ENCODE results near the gene FAM174B. TPM values are rescaled to one million over a fixed set of nuclear protein-coding genes. Genes with fewer than 3 reads are reported as not detected.
A peak's percentile ranks its signal among the peaks of the same experiment; 100 is the strongest.

The FAM174B gene
- total and polyA plus RNA-seq, 2 experiments from 2014 or later, result 15.0 to 21.8 TPM

- Mint-ChIP-seq H3K4me3 (no peak overlapping the region), H3K27ac (peak overlapping the region; percentile 15; the same call in 1 of the 2 replicates), H3K36me3 (ENCODE audit: low read depth) (peaks cover 15% of the 10 kb centered on the region), H3K9me3 (peaks cover 12% of the 10 kb centered on the region; the same call in 2 of the 3 replicates), H3K27me3 (ENCODE audit: insufficient read depth, low read depth, poor library complexity) (peaks cover 9% of the 10 kb centered on the region), H3K4me1 (peaks cover 31% of the 10 kb centered on the region)
- H3K4me2 ChIP-seq, result no peak overlapping the region
- no peak overlapping the region for H3K4me3 ChIP-seq
- no peaks in the 10 kb centered on the region for H3K27me3 ChIP-seq (ENCODE audit: insufficient read depth)
- H3F3A ChIP-seq (replicated peaks; ENCODE audit: low read depth), result no peaks in the 10 kb centered on the region
- no peaks in the 10 kb centered on the region for H4K20me1 ChIP-seq (replicated peaks; ENCODE audit: insufficient read depth)
- no peak overlapping the region for H2AFZ ChIP-seq
- no peaks in the 10 kb centered on the region for H3K9me2 ChIP-seq (ENCODE audit: insufficient read depth)
- ATAC-seq, result no peak
- TF ChIP-seq EZH2 (IDR thresholded peaks at IDR 0.05; ENCODE audit: low read depth, unreplicated experiment) (no peak), ZNF114 (CRISPR knock-in tag; IDR thresholded peaks at IDR 0.05) (no peak), ZNF462 (CRISPR knock-in tag; IDR thresholded peaks at IDR 0.05) (no peak), CREB1 (CRISPR knock-in tag; IDR thresholded peaks at IDR 0.05; ENCODE audit: low read depth) (no peak), POLR2AphosphoS5 (IDR thresholded peaks at IDR 0.05; ENCODE audit: low read depth) (no peak), REST (IDR thresholded peaks at IDR 0.05; ENCODE audit: unreplicated experiment) (no peak), CTCF (conservative IDR thresholded peaks at IDR 0.05; ENCODE audit: low read depth in 2 of 2) (no peak)
- TF ChIP-seq, protein P1, sequence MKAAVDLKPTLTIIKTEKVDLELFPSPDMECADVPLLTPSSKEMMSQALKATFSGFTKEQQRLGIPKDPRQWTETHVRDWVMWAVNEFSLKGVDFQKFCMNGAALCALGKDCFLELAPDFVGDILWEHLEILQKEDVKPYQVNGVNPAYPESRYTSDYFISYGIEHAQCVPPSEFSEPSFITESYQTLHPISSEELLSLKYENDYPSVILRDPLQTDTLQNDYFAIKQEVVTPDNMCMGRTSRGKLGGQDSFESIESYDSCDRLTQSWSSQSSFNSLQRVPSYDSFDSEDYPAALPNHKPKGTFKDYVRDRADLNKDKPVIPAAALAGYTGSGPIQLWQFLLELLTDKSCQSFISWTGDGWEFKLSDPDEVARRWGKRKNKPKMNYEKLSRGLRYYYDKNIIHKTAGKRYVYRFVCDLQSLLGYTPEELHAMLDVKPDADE (IDR thresholded peaks at IDR 0.05), result no peak
- DNase-seq (ENCODE audit: low spot score), result no peak
- peaks cover 13% of the 10 kb centered on the region; the same call in 1 of the 2 replicates for H3K4me1 ChIP-seq (ENCODE audit: insufficient read depth)
- H3K36me3 ChIP-seq (ENCODE audit: insufficient read depth), result no peaks in the 10 kb centered on the region
- H3K27ac ChIP-seq (ENCODE audit: low read depth), result 0 out of 2 replicates have a peak overlapping the region, but pooled peaks have one; percentile 55
- peaks cover 78% of the 10 kb centered on the region for H3K79me2 ChIP-seq (replicated peaks; ENCODE audit: insufficient read depth)
These were observed 17.9 kb downstream of the FAM174B start for GRCh38 chr15:92637626-92638025.

Data from GM23338 (cell line).